NT2/D1 (cell line): ENCODE data around the gene GPN2.
"Not testable (repeated sequence)": the region's sequence is repeated elsewhere in the genome, so short reads cannot be mapped to it uniquely, and the experiment has no call there.

Experiments used
- DNase-seq: peaks from one replicate; pipeline ENCODE4 v3.0.0-alpha.2; 2011; ENCODE audit warnings: low read depth, low spot score
- H3K27me3 ChIP-seq: 2 replicates; pipeline ENCODE4 v1.6.0; 2011; ENCODE audit warnings: mild to moderate bottlenecking; ENCODE audit not compliant: insufficient read length, insufficient read depth
- H3K36me3 ChIP-seq: 2 replicates; pipeline ENCODE4 v1.6.1; 2011; ENCODE audit warnings: mild to moderate bottlenecking, low read length, mixed read lengths; ENCODE audit not compliant: insufficient read depth, insufficient read length
- H3K4me1 ChIP-seq: 2 replicates; pipeline ENCODE4 v1.5.1; 2011; ENCODE audit not compliant: insufficient read depth, insufficient read length
- H3K4me3 ChIP-seq: 2 replicates; pipeline ENCODE4 v1.5.1; 2011; ENCODE audit warnings: low read depth; ENCODE audit not compliant: insufficient read length
- H3K9ac ChIP-seq: 2 replicates; pipeline ENCODE4 v1.6.0; 2011; ENCODE audit warnings: low read depth; ENCODE audit not compliant: insufficient read length
- H3K9me3 ChIP-seq: 2 replicates; pipeline ENCODE4 v1.5.1; 2011; ENCODE audit warnings: mild to moderate bottlenecking, low read length; ENCODE audit not compliant: insufficient read depth
- SUZ12 ChIP-seq: IDR thresholded peaks from 2 replicates; pipeline ENCODE4 v1.6.1; 2011; ENCODE audit not compliant: insufficient read length, insufficient read depth; ENCODE audit errors: extremely low read depth
- YY1 ChIP-seq: IDR thresholded peaks from 2 replicates; pipeline ENCODE4 v1.6.1; 2011; ENCODE audit not compliant: insufficient read length, insufficient read depth
- ZNF274 ChIP-seq: IDR thresholded peaks from 2 replicates; pipeline ENCODE4 v1.6.1; 2011; ENCODE audit warnings: mild to moderate bottlenecking, low read depth, low read length

GPN2 gene

GRCh38 chr1:26844424-26845196 lies 45.5 kb downstream of the GPN2 start:
- Histone ChIP-seq H3K27me3 (no peaks in the 10 kb centered on the region), H3K9ac (no peak overlapping the region), H3K4me3 (no peak overlapping the region), H3K36me3 (peaks cover 72% of the 10 kb centered on the region), H3K9me3 (no peaks in the 10 kb centered on the region), H3K4me1 (no peaks in the 10 kb centered on the region)
- no peak for DNase-seq
- TF ChIP-seq ZNF274 (no peak), YY1 (no peak), SUZ12 (no peak)

- no peak for TF ChIP-seq SUZ12
- no peak for TF ChIP-seq YY1
- TF ChIP-seq ZNF274, result no peak
- H3K4me3 ChIP-seq, result no peak overlapping the region
- no peaks in the 10 kb centered on the region for H3K27me3 ChIP-seq
- peaks cover 62% of the 10 kb centered on the region for H3K36me3 ChIP-seq
- H3K4me1 ChIP-seq, result peaks cover 8% of the 10 kb centered on the region
- no peak for DNase-seq
- H3K9me3 ChIP-seq, result no peaks in the 10 kb centered on the region
- peak overlapping the region; percentile 12 for H3K9ac ChIP-seq
These were observed 50.3 kb downstream of the GPN2 start for GRCh38 chr1:26839779-26840178.

- Histone ChIP-seq H3K4me1 (peaks cover 8% of the 10 kb centered on the region), H3K36me3 (peaks cover 67% of the 10 kb centered on the region), H3K27me3 (no peaks in the 10 kb centered on the region), H3K9me3 (no peaks in the 10 kb centered on the region), H3K4me3 (no peak overlapping the region), H3K9ac (peak overlapping the region; percentile 22)
- no peak for DNase-seq
- no peak for TF ChIP-seq SUZ12
- no peak for TF ChIP-seq YY1
- no peak for TF ChIP-seq ZNF274
These were observed 50.8 kb downstream of the GPN2 start for GRCh38 chr1:26839339-26839722.

GRCh38 chr1:26838474-26839338 lies 51.4 kb downstream of the GPN2 start:
- peak overlapping the region; percentile 22 for H3K9ac ChIP-seq
- no peak overlapping the region for H3K4me3 ChIP-seq
- peaks cover 8% of the 10 kb centered on the region for H3K4me1 ChIP-seq
- H3K9me3 ChIP-seq, result no peaks in the 10 kb centered on the region
- TF ChIP-seq ZNF274 (no peak), SUZ12 (no peak), YY1 (no peak)
- DNase-seq, result no peak
- peaks cover 71% of the 10 kb centered on the region for H3K36me3 ChIP-seq
- no peaks in the 10 kb centered on the region for H3K27me3 ChIP-seq

- not testable (repeated sequence) for H3K4me1 ChIP-seq, H3K9ac ChIP-seq, H3K27me3 ChIP-seq, DNase-seq, H3K4me3 ChIP-seq, H3K9me3 ChIP-seq
- peaks cover 72% of the 10 kb centered on the region for H3K36me3 ChIP-seq
These were observed 52.4 kb downstream of the GPN2 start for GRCh38 chr1:26837665-26838064.

- Histone ChIP-seq H3K36me3 (peaks cover 71% of the 10 kb centered on the region), H3K4me3 (no peak overlapping the region), H3K9ac (no peak overlapping the region)
These were observed 56.4 kb downstream of the GPN2 start for GRCh38 chr1:26833432-26834405.

More at GRCh38 chr1:26833432-26834405, 56.4 kb downstream of the GPN2 start:
- no peak for DNase-seq
- Histone ChIP-seq H3K27me3 (no peaks in the 10 kb centered on the region), H3K4me1 (peaks cover 18% of the 10 kb centered on the region), H3K9me3 (no peaks in the 10 kb centered on the region)
- TF ChIP-seq ZNF274, result no peak
- TF ChIP-seq YY1, result no peak
- TF ChIP-seq SUZ12, result no peak
